ENCODE measurements around the gene MORN1.

DNA sequence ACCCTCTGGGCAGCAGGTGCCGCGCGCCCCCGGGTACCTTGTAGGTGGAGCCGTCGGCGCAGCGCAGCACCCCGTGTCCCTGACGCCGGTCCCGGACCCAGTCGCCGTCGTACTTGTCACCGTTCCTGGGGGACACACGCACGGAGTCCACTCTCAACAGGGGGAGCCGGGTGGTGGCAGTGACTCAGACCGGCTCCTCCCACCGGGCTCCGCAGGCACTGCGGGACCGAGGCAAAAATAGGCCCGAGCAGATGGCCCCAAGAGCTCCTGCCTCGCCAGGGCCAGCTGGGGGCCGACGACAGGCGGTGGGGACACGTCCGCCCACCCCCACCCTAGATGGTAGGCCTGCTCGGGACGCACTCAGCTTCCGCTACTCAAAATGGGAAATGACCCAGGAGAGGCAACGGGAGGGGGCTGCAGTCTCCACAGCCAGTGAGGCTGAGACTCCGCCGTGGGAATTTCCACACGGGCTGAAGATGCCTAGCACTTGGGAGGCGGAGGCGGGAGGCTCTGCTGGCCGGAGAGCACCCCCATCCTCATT lies 6.3 kb downstream of the MORN1 start:
- TF ChIP-seq POLR2AphosphoS5 (IDR thresholded peaks at IDR 0.05): no peak
- TF ChIP-seq, protein P1, sequence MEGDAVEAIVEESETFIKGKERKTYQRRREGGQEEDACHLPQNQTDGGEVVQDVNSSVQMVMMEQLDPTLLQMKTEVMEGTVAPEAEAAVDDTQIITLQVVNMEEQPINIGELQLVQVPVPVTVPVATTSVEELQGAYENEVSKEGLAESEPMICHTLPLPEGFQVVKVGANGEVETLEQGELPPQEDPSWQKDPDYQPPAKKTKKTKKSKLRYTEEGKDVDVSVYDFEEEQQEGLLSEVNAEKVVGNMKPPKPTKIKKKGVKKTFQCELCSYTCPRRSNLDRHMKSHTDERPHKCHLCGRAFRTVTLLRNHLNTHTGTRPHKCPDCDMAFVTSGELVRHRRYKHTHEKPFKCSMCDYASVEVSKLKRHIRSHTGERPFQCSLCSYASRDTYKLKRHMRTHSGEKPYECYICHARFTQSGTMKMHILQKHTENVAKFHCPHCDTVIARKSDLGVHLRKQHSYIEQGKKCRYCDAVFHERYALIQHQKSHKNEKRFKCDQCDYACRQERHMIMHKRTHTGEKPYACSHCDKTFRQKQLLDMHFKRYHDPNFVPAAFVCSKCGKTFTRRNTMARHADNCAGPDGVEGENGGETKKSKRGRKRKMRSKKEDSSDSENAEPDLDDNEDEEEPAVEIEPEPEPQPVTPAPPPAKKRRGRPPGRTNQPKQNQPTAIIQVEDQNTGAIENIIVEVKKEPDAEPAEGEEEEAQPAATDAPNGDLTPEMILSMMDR (IDR thresholded peaks at IDR 0.05): no peak
